ENCODE data around the gene ANKS1B.

The ANKS1B gene

DNA sequence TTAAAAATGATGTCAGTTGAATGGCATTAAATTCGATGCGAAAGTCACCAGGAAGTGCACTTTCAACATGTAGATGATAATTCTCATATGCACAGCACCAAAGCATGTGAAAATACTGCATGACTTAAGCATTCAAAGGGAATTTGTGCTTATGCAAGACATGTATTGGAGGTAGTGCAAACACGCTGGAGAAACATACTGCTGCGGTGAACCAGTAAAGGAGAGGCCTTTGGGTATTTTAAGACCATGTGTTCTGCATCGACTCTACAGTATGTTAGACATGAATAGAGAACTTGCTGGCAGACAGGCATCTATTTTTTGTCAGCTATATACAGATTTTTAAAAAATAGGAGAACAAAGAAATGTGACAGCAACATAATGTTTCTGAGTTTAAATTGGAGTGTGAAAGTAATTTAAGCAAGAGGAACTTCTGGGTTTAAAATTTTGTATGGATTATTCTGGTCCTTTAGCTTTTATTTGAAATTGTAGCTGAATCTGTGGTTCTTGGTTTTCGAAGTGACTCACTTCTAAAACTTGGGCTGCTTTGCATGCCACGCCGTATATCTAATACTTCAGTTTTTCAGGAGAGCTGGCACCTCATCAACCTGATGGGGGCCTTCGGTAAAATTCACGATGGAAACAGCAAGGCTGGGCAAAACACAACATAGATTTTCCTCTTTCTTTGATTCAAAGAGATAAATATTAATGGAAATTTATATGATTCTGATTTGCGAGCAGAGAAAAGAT lies 930.9 kb downstream of the ANKS1B start:
- TF ChIP-seq, protein P1, sequence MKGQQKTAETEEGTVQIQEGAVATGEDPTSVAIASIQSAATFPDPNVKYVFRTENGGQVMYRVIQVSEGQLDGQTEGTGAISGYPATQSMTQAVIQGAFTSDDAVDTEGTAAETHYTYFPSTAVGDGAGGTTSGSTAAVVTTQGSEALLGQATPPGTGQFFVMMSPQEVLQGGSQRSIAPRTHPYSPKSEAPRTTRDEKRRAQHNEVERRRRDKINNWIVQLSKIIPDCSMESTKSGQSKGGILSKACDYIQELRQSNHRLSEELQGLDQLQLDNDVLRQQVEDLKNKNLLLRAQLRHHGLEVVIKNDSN (IDR thresholded peaks at IDR 0.05) = no peak
- TF ChIP-seq, protein P2, sequence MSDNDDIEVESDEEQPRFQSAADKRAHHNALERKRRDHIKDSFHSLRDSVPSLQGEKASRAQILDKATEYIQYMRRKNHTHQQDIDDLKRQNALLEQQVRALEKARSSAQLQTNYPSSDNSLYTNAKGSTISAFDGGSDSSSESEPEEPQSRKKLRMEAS (IDR thresholded peaks at IDR 0.05) = no peak
- TF ChIP-seq NFIC (IDR thresholded peaks at IDR 0.05) (no peak), TCF12 (IDR thresholded peaks at IDR 0.05; ENCODE audit: low read depth) (no peak), CREB1 (IDR thresholded peaks at IDR 0.05; ENCODE audit: low read depth) (no peak), EP300 (IDR thresholded peaks at IDR 0.05; ENCODE audit: borderline replicate concordance) (no peak), EGR1 (IDR thresholded peaks at IDR 0.05) (no peak)

DNA sequence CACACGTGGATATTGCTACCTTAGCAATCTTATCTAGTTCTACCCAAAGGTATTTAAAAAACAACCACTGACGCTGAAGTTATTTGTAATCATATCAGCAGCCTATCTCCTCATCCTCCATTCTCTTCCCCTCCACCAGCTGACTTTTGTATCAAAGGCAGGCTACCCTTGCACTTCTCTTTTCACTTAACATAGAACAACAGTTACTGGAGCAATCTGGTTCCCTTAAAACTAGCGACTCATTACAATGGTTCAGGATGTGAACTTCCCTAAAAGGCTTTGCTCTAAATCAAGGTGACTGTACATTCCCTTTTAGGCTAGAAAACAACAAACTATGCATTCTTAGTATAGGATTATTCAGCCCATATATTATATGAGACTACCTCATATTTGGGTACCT lies 935.0 kb downstream of the ANKS1B start:
- TF ChIP-seq RAD21 (IDR thresholded peaks at IDR 0.05; ENCODE audit: low read depth) = no peak
- TF ChIP-seq NFIC (IDR thresholded peaks at IDR 0.05) = no peak
- TF ChIP-seq CREB1 (IDR thresholded peaks at IDR 0.05; ENCODE audit: low read depth) = no peak
- no peak for TF ChIP-seq EGR1 (IDR thresholded peaks at IDR 0.05)
- TF ChIP-seq TCF12 (IDR thresholded peaks at IDR 0.05; ENCODE audit: low read depth) = no peak
- TF ChIP-seq EP300 (IDR thresholded peaks at IDR 0.05; ENCODE audit: borderline replicate concordance) = no peak
- TF ChIP-seq, protein P2 (IDR thresholded peaks at IDR 0.05) = no peak
- TF ChIP-seq YY1 (IDR thresholded peaks at IDR 0.05; ENCODE audit: low read depth) = no peak

DNA sequence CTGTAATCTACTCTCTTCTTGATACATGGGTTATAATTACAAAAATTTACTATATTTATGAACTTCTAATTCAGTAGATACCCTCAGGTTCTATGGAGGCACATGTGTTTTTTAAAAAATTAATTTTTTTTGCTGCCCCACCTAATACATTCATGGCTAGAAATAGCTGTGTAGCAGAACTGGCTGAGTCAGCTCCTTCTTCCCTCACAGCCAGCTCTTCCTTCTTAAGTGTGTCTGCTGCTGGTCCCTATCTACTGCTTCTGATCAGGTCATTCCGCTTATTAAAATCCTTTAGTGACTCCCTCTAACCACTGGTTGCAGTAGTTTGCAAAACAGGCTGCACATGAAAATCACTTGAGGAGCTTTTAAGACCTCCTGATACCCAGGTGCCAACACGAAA lies 939.6 kb downstream of the ANKS1B start:
- TF ChIP-seq CEBPB (IDR thresholded peaks at IDR 0.05) = no peak
- no peak for TF ChIP-seq CREB1 (IDR thresholded peaks at IDR 0.05; ENCODE audit: low read depth)
- no peak for TF ChIP-seq NFIC (IDR thresholded peaks at IDR 0.05)
- TF ChIP-seq TAF1 (IDR thresholded peaks at IDR 0.05; ENCODE audit: low read depth) = no peak
- no peak for TF ChIP-seq RAD21 (IDR thresholded peaks at IDR 0.05; ENCODE audit: low read depth)
- TF ChIP-seq, protein P2 (IDR thresholded peaks at IDR 0.05) = no peak
- no peak for TF ChIP-seq YY1 (IDR thresholded peaks at IDR 0.05; ENCODE audit: low read depth)
- TF ChIP-seq FOXM1 (IDR thresholded peaks at IDR 0.05; ENCODE audit: borderline replicate concordance, low read depth) = no peak
- TF ChIP-seq TCF12 (IDR thresholded peaks at IDR 0.05; ENCODE audit: low read depth) = no peak
- TF ChIP-seq EGR1 (IDR thresholded peaks at IDR 0.05) = no peak
- no peak for TF ChIP-seq ZBTB7A (IDR thresholded peaks at IDR 0.05; ENCODE audit: low read depth)
- TF ChIP-seq, protein P1 (IDR thresholded peaks at IDR 0.05) = no peak
- TF ChIP-seq TEAD4 (IDR thresholded peaks at IDR 0.05) = no peak
- TF ChIP-seq EP300 (IDR thresholded peaks at IDR 0.05; ENCODE audit: borderline replicate concordance) = no peak
- TF ChIP-seq, protein P3, sequence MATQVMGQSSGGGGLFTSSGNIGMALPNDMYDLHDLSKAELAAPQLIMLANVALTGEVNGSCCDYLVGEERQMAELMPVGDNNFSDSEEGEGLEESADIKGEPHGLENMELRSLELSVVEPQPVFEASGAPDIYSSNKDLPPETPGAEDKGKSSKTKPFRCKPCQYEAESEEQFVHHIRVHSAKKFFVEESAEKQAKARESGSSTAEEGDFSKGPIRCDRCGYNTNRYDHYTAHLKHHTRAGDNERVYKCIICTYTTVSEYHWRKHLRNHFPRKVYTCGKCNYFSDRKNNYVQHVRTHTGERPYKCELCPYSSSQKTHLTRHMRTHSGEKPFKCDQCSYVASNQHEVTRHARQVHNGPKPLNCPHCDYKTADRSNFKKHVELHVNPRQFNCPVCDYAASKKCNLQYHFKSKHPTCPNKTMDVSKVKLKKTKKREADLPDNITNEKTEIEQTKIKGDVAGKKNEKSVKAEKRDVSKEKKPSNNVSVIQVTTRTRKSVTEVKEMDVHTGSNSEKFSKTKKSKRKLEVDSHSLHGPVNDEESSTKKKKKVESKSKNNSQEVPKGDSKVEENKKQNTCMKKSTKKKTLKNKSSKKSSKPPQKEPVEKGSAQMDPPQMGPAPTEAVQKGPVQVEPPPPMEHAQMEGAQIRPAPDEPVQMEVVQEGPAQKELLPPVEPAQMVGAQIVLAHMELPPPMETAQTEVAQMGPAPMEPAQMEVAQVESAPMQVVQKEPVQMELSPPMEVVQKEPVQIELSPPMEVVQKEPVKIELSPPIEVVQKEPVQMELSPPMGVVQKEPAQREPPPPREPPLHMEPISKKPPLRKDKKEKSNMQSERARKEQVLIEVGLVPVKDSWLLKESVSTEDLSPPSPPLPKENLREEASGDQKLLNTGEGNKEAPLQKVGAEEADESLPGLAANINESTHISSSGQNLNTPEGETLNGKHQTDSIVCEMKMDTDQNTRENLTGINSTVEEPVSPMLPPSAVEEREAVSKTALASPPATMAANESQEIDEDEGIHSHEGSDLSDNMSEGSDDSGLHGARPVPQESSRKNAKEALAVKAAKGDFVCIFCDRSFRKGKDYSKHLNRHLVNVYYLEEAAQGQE (IDR thresholded peaks at IDR 0.05; ENCODE audit: low read depth) = no peak

DNA sequence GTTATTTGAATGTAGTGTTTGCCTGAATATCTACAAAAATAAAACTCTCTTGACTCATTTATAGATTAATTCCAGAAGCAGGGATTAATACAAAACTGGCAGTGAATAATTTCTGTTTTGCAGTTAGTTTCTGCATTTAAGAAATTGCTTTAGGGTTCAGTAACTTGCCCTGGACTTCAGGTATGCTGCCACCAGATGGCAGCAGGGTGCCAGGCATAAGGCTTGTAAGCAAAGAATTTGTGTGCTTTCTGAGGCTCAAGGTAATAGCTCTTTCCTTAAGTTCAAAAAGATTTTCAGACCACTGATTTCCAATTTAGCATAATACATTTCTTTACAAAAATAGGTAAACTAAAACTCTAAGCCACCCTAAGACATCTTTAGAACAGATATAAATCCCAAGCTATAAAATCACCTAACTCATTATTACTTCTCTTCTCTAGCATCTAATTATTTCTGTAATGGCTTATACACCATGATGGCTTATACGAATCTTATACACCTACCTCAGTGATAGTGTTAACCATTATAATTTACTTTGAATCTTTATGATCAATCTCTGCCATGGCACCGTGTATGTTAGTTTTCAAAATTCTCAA lies 941.3 kb downstream of the ANKS1B start:
- peak; percentile 92 for TF ChIP-seq RAD21 (IDR thresholded peaks at IDR 0.05; ENCODE audit: low read depth)
- 0 out of 2 replicates have a peak, but pooled peaks have one; percentile 16 for TF ChIP-seq TEAD4 (IDR thresholded peaks at IDR 0.05)
- TF ChIP-seq ZBTB7A (IDR thresholded peaks at IDR 0.05; ENCODE audit: low read depth) = no peak

DNA sequence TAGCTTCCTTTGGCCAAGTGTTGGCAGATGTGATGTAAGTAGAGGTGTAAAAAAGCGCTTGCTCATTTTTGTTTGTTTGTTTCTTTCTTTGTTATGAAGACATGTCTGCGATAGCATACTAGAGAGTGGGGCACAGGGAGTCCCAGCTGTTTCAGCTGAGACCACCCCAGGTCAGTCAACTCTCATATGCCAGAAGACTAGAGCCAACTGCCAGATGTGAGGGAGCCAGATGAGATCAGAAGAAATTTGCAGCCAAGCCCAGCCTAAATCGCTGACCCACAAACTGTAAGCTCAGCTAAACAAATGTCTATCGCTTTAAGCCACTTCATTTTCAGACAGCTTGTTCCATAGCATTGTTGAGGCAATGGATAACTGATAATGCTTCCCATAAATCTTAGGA lies 942.5 kb downstream of the ANKS1B start:
- no peak for TF ChIP-seq EGR1 (IDR thresholded peaks at IDR 0.05)
- TF ChIP-seq, protein P2 (IDR thresholded peaks at IDR 0.05) = no peak
- TF ChIP-seq FOXM1 (IDR thresholded peaks at IDR 0.05; ENCODE audit: borderline replicate concordance, low read depth) = no peak
- TF ChIP-seq TEAD4 (IDR thresholded peaks at IDR 0.05) = no peak
- no peak for TF ChIP-seq CREB1 (IDR thresholded peaks at IDR 0.05; ENCODE audit: low read depth)
- TF ChIP-seq ZBTB7A (IDR thresholded peaks at IDR 0.05; ENCODE audit: low read depth) = no peak
- no peak for TF ChIP-seq CEBPB (IDR thresholded peaks at IDR 0.05)
- TF ChIP-seq NFIC (IDR thresholded peaks at IDR 0.05) = no peak
- no peak for TF ChIP-seq YY1 (IDR thresholded peaks at IDR 0.05; ENCODE audit: low read depth)
- no peak for TF ChIP-seq TAF1 (IDR thresholded peaks at IDR 0.05; ENCODE audit: low read depth)
- no peak for TF ChIP-seq RAD21 (IDR thresholded peaks at IDR 0.05; ENCODE audit: low read depth)
- TF ChIP-seq, protein P1 (IDR thresholded peaks at IDR 0.05) = no peak
- TF ChIP-seq, protein P3 (IDR thresholded peaks at IDR 0.05; ENCODE audit: low read depth) = no peak
- TF ChIP-seq EP300 (IDR thresholded peaks at IDR 0.05; ENCODE audit: borderline replicate concordance) = no peak
- no peak for TF ChIP-seq TCF12 (IDR thresholded peaks at IDR 0.05; ENCODE audit: low read depth)
